ENCODE data around the gene FOXC2.

GRCh38 chr16:86584071-86584685, 17.5 kb downstream of the FOXC2 start:
- no peak for TF ChIP-seq CTCF (IDR thresholded peaks at IDR 0.05)
- TF ChIP-seq POLR2A (IDR thresholded peaks at IDR 0.05): no peak

All from body of pancreas (tissue), 4 donors.